ENCODE data around the gene ZNF823.
A peak's percentile ranks its signal among the peaks of the same experiment; 100 is the strongest.
"Not testable (repeated sequence)": the region's sequence is repeated elsewhere in the genome, so short reads cannot be mapped to it uniquely, and the experiment has no call there.

ZNF823 gene

GRCh38 chr19:11676661-11677600 is 61.8 kb downstream of the ZNF823 start:
- not testable (repeated sequence) for DNase-seq

- no peak for DNase-seq
Observed at GRCh38 chr19:11675569-11675968, 63.2 kb downstream of the ZNF823 start.

- no peak for DNase-seq
Observed at GRCh38 chr19:11674067-11674492, 64.7 kb downstream of the ZNF823 start.

- peak in 1 of 2 donors; percentile 11 for DNase-seq
Observed at GRCh38 chr19:11673608-11674041, 65.1 kb downstream of the ZNF823 start.

Data from bone marrow (tissue), 2 donors.